NCI-H524 treated with DMSO at 0.1 percent for 48 hours (cell line): ENCODE data around the gene CDK18.
"Not testable (repeated sequence)": the region's sequence is repeated elsewhere in the genome, so short reads cannot be mapped to it uniquely, and the experiment has no call there.

ENCODE experiments used
- DNase-seq: peaks from one replicate; lab custom pipeline; 2025; lab: John Stamatoyannopoulos, UW

CDK18 gene

DNA sequence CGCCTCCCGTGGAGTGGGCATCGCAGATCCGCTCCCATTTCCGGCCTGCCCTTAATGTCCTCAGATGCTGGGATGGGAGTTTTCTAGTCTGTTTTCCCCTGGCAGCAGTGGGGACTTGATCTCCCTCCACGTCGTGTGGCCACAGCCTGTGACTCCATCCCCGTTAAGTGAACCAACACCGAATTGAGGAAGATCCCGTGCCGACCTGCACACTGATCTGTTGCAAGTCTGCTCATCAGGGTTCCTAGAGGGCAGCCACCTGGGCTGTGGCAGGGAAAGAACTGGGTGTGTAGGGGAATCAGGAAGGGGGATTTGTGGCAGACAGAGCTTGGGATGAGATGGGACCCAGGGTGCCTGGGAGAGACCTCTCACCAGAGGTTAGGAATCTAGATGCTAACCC lies 23.3 kb upstream of the CDK18 start:
- DNase-seq, result no peak

DNA sequence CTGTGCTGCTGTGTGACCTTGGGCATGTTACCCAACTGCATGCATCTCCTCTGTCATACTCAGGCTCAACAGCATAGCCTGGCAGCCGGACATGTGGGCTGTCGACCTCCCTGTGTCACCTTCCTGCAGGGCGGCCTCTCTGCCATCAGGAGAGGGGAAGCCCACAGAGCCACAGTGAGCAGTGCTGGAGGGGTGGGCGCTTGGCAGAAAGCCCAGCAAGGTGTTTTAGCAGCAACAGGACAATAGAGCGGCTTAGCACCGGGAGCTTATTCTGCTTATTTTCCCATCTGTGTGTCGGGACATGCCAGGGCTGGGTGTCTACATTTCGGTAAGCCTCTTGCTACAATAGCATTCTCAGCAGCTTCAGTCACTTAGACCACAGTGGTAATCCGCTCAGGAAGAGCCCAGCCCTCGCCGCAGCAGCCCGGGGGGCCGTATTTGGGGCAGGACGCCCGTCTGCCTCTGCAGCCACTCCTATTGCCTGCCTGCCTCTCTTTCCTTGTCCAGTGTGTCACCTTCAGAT lies 22.8 kb upstream of the CDK18 start:
- peak; percentile 73 for DNase-seq

DNA sequence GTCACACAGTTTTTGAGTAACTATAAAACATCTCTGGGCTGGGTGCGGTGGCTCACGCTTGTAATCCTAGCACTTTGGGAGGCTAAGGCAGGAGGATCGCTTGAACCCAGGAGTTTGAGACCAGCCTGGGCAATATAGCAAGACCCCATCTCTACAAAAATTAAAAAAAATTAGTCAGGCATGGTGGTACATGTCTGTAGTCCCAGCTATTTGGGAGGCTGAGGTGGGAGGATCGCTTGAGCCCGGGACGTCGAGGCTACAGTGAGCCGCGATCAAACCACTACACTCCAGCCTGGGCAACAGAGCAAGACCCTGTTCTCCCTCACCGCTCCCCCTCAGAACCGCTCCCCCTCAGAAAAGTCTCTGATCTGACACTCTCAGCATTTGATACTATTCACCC lies 21.9 kb upstream of the CDK18 start:
- not testable (repeated sequence) for DNase-seq

DNA sequence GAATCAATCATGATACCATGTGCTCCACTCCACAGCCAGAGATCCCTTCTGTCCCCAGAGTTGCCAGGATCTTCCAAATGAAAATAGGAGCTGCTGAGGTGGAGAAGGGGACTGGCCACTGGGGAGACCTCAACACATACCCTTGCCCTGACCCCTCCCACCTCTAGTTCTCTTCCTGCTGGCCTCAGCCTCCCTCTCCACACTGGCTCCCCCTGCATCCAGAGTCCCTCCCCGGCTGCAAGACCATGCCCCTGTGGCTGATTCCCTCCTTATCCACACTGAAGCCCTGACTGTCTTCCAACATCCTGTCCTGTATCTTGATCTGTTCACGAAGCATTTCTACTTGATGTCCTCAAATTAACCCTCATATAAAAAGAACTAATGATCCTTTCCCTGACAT lies 21.1 kb upstream of the CDK18 start:
- DNase-seq, result no peak

DNA sequence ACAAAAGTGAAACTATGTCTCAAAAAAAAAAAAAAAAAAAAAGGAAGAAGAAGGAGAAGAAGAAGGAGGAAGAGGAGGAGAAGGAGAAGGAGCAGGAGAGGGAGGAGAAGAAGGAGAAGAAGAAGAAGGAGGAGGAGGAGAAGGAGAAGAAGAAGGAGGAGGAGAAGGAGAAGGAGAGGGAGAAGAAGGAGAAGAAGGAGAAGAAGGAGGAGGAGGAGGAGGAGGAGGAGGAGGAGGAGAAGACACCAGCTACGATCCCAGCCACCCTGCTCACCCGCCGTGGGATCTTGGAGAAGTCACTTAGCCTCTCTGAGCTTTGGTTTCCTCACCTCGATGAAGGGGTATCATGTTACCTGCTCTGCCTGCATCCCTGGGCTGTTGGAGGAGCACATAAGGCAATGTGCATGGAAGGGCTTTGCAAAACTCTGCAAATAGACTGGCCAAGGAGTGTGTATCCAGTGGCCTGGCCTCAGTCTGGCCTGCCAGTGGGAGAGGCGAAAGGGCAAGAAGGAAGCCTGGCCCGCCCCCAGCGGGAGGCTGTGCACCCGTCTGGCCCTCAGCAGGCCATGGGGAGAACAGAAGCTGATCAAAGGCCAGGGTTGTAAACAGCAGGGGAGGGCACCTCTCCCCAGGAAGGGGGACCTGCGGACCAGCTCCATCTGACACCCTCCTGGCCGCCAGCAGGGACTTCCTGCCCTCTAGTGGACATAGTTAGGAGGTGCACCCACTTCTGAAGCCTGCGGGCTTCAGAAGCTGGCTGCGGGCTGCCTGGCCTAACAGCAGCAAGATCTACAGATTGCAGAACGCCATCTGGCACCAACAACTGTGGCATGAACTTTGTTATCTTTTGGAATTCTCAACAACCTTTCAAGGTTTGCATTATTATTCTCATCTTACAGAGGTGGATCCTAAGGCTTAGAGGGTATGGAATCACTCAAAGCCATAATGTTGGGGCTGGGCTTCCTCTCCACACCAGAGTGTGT lies 19.2 kb upstream of the CDK18 start:
- DNase-seq, result peak; percentile 90

DNA sequence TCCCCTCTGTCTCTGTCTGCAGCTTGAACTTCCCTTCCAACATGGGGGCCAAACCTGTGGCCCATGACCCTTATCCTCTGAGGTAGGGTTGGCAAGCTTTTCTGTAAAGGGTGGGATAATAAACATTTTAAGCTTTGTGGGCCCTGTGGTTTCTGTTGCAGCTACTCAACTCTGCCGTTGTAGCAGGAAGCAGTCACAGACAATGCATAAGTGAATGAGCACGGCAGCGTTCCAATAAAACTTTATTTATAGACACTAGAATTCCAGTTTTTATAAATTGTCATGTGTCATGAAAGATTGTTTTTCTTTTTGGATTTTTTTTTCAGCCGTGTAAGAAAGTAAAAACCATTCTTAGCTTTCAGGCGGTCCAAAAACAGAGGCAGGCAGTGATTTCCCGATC lies 18.2 kb upstream of the CDK18 start:
- DNase-seq, result no peak

DNA sequence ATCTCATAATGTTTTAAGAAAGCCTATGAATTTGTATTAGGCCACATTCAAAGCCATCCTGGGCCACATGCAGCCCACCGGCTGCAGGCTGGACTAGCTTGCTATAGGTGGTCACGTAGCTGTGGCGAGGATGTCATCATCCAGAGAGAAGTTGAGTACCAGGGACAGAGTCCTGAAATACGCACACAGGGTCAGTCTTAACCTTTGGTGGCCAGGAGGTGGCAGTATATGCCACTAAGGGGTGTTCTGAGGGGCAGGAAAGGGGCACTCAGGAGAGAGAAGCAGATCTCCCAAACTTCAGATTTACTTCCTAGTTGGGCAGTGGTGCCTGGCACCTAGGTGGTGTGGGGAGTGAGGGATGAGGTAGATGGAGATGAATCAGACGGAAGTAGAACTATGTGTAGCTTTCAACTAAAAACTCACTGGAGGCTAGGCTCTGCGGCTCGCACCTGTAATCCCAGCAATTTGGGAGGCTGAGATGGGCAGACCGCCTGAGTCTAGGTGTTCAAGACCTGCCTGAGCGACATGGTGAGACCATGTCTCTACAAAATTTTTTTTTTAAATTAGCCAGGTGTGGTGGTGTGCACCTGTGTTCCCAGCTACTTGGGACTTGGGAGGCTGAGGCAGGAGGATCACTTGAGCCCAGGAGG lies 16.3 kb upstream of the CDK18 start:
- DNase-seq, result no peak

DNA sequence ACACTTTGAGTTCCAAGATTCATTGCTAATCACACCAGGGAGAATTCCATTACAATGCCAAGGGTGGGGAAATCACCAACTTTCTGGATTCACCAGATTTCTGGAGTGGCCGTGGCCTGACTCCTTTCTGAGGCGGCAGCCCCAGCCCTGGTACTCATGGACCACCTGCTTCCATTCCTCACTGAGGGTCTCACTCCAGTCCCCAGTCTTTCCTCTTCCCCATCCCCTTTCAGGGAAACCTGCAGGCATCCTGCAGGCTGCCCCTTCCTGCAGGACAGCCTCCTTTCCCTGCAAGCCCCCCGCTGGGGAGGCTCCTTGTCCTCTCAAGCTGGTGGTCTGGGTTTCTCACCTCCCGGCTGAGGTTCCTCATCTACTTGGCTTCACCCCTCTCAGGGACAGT lies 12.7 kb upstream of the CDK18 start:
- DNase-seq, result no peak

DNA sequence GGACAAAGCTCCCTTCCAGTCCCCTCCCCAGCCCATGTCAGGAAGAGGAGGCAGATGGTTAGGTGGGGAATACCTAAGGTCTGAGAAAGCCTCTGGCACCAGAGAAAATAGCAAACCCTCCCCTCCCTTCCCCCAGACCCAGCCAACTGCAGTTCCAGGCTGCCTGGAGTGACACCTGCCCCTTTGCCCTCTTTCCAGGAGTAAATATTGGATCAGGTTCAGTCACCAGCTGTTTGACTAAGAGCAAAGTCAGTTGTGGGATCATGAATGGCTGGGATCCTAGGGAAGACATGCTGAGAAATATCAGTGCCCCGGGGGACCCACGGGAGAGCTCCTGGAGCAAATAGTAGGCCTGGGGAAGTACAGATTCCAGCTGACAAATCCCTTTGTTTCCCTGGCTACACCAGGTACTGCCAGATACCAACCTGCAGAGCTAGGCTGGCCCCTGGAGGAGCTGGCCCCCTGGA lies 12.2 kb upstream of the CDK18 start:
- DNase-seq, result peak; percentile 88

DNA sequence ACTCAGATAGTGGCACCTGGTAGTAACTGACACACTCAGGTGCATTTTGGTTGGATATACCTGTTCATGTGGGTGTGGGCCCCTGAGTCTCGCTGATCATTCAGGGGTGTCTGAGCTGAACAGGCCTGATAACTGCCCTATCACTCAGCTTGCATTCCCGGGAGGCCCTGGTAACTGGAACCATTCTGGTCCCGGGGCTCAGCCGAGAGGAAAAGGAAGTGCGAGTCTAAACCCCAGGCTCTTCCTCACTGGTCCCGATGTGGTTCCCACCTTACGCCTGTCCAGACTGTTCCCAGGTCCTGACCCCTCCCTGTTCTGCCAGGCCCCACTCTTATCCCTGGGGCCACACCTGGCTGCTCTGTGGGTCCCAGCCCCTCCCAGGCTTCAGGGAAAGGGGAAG lies 11.7 kb upstream of the CDK18 start:
- no peak for DNase-seq

DNA sequence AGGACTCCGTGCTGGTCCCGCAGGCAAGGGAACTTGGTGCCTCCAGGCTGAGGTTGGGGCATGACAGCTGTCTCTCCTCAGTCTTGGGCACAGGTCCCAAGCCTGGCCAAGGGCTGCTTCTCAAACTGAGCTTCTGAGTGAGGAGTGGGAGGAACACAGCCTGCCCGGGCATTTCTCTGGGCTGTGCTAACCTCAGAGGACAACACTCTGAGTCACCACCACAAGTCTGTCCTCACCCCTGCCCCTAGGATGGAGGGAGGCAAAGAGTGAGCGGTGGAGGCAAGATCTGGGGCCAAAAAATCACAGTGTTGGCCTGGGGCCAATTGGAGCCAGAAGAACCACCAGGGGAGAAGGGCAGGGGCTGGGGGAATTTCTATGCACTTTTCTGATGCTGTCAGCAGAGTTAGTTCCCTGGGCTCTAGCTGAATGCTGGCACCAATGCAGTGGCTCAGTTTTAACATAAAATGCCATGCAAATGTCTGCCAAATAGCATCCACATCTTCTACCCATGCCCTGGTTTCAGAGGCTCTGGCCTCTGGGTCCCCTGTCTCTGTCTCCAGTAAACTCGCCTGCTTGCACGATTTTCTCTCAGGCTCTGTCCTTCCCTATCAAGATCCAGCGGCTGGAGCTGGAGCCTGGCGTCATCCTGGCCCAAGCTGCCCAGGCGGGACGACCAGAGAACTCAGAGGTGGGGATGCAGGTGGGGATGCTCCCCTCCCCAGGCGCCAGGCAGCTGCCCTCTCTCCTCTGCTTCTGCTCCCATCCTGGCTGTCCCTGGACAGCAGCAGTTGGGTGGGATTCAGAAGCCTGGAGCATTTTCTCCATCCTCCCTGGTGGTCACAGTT lies 11.0 kb upstream of the CDK18 start:
- no peak for DNase-seq

DNA sequence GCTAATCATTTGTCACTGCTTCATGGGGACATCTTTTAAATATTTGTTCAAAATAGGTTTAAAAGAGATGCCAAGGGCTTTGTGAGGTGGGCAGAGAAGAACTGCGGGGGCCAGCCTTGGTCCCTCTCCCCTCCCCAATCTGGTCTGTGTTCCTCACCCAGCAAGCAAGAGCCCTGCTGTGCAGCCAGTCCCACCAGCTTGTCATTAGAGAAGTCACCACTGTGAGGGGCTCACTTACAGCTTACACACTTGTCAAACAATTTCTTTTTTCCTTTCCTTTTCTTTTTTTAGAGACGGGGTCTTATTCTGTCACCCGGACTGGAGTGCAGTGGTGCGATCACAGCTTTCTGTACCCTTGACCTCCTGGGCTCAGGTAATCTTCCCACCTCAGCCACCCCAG lies 10.4 kb upstream of the CDK18 start:
- no peak for DNase-seq

DNA sequence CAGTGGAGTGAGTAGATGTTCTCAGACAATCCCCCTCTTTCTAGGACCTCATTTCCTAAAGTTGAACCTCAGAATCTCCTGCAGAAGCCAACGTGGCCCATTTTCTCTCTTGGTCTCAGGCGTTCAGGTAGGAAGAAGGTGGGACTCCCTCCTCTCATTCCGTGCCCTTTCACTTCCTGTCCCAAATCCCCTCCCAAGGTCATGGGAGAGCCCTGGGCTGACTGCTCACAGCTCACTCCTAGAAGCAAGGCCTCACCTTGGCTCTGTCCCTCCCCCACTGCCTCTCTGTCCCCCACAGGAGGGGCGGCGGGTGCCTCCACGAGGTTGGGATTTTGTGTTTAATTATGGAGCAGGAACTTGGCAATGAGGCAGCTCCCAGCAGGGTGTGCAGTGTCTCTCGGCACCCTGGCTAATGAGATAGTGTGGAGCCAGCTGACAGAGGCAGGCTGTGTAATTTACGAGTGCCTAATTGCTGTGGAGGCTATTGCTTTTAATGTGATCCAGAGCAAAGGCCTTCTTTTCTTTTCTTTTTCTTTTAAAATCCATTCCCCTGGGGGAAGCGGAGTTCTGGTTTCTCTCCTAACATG lies 9.1 kb upstream of the CDK18 start:
- no peak for DNase-seq

DNA sequence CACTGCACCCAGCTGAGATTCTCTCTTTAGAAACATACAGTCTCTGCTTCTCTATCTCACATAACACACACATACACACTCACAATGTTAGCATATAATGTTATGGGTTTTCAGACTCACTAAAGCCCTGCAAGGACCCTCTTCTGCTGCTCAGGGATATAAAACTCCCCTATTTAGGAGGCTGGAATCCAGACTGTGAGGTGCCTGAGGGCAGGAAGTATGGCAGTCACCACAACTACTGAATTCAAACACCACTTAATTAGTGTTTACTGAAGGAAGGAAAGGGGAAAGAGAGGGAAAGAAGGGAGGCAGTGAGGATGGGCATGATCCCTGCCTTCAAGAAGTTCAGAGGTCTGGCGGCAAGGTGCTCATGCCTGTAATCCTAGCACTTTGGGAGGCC lies 7.8 kb upstream of the CDK18 start:
- no peak for DNase-seq

DNA sequence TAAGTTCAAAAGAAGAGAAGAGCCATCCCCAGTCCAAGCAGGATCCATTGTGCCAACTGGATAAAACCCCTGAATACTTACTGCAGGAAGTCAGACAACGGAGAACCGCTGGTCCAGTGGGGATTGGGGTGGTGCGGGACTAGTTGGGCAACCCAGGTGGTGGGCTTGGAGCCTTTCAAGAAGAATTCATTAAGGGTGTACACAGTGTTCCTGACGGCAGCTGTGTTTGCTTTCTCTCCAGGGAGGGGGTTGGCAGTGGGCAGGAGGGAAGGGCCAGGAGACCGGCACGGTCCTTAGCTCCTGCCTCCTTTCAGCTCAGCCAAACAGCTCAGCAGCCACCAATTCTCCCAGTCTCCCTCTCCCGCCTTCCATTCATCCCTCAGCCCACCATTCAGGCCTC lies 7.1 kb upstream of the CDK18 start:
- no peak for DNase-seq

DNA sequence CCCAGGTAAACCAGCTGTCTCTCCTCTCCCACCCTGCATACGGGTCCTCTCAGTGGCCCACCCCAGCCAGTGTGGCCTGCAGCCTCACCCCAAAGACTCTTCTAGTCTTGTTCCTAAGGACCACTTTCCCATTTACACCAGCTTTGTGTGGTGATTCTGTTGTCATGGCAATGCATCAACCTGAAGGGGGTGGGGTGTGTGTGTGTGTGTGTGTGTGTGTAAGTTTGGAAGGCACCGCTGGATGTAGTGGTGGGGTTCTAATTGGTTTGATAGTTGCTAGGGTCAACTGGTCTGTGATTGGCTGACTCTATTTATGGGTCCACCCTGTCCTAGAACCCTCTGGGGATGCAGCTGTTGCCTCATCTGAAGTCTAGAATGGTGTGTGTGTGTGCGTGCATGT lies 4.7 kb upstream of the CDK18 start:
- no peak for DNase-seq

DNA sequence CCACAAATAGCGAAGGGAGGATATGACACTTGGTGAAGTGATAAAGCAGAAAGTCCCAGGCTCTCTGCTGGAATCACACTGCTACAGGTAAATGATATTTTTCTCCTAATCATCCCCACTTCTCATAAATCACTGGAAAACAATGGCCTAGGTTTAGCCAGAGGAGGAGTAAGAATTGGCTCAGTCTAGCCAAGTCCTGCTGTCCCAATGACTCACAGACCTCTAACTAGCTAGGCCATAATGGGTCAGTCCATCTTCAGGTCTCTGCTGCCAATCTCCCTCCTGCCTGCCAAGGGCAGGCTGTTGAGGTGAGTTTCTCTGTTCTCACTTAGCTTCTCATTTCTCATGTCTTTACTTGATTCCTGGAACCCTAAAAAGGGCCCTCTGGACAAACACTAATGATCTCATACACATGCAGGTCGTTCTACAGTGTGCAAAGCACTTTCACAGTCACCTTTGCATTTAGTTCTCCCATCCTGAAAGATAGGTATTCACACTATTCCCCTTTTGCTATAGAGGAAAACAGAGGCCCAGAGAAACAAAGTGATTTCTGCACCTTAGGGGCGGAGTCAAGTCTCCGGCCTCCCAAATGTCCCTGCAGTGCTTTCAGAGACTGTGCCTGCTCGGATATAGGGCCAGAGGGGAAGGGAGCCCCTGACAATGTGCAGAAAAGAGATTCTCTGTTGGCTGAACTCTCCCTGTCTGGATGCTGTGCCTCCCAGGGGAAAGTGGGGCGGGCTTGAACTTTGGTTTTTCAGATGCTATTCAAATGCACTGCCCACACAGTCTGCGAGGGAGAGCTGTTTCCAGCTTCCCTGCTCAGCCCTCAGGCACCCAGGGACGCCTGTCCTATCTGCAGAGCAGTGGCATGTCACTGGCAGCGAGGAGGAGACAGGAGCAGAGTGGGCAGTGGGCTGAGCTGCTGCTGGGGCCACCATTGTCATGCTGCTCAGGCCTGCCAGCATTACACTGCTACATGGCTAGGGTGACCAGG lies 3.9 kb upstream of the CDK18 start:
- no peak for DNase-seq

DNA sequence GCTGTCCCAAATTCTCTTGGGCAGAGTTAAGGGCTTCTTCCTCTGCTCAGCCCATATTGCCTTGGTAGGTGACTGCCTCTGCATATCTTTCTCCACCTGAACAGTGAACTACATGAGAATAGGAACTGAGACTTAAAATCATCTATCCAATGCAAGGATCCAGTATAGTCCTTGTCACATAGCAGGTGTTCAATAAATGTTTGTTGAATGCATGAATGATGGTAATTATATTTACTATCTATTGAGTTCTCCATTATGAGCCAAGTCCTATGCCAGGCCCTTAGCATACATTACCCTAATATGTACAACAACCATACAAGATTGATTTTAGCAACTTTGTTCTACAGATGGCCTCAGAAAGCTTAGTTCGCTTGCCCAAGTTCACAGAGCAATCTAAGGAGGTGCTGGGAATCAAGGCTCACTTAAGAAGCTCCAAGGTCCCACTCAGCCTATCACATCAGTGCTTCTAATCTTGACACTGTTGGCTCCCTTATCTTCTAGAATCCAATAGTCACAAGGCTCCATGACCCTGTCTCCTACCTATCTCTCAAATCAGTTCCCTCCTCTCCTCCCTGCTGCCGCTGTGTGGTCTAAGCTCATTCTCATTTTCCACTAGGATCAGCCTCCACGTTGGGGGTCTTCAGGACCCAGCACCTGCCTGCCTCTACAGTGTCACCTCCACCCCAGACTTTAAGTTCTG lies 2.2 kb upstream of the CDK18 start:
- no peak for DNase-seq

DNA sequence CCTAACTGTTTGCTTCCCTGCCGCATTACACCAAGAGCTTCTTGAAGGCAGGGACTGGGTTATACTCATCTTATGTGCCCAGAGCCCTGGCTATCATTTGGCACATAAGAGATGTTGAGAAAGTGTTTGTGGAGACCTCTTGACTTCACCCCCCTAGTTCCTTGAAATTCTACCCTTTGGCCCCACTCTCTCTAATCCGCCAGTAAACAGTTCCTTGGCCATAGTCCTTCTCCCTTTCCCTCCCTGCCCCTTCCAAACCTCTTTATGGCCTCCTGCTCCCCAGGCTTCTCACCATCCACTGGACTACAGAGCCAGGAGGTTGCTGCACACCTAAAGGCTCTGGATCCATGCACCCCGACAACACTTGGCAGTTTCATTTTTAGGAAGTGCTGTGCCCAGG lies 1.5 kb upstream of the CDK18 start:
- DNase-seq, result no peak
